Peyer's patch (tissue), 4 donors: ENCODE results near the gene FUCA1. TPM values are rescaled to one million over a fixed set of nuclear protein-coding genes. Genes with fewer than 3 reads are reported as not detected.

Source experiments
- DNase-seq, 3 donors: peaks; one replicate each; pipeline ENCODE4 v3.0.0-alpha.2; 2017 to 2019
- H3K27ac ChIP-seq, 4 donors: fragments of 200-600 bp; sonication (generic); one replicate each; pipeline ENCODE4 v1.5.1; 2016 to 2019
- H3K27me3 ChIP-seq, 2 donors: fragments of 200-600 bp; sonication (generic); one replicate each; pipeline ENCODE4 v1.5.1; 2019
- H3K36me3 ChIP-seq, 3 donors: fragments of 200-600 bp; sonication (generic); one replicate each; pipeline ENCODE4 v1.5.1; 2016 to 2019
- H3K4me1 ChIP-seq, 4 donors: fragments of 200-600 bp; sonication (generic); one replicate each; pipeline ENCODE4 v1.5.1; 2016 to 2019
- H3K4me3 ChIP-seq, 4 donors: fragments of 200-600 bp; sonication (generic); 1 replicate in 3 of 4; 2 replicates in 1 of 4; pipeline ENCODE4 v1.5.1; 2016 to 2019; ENCODE audit warnings: mild to moderate bottlenecking in 1 of 4
- H3K9me3 ChIP-seq, 4 donors: fragments of 200-600 bp; sonication (generic); one replicate each; pipeline ENCODE4 v1.5.1; 2016 to 2019; ENCODE audit warnings: mild to moderate bottlenecking in 1 of 4
- CTCF ChIP-seq, 6 experiments: fragments of 450-650 bp in 4 of 6; fragments of 200-600 bp in 2 of 6; sonication (generic) in 1 of 6; IDR thresholded peaks; one replicate each; pipeline ENCODE4 v1.5.1; 2017 to 2019; ENCODE audit warnings: antibody characterized with exemption in 6 of 6, mild to moderate bottlenecking in 3 of 6, moderate library complexity in 1 of 6
- POLR2A ChIP-seq, 2 donors: fragments of 450-650 bp; IDR thresholded peaks; one replicate each; pipeline ENCODE4 v1.5.1; 2017; ENCODE audit warnings: antibody characterized with exemption in 2 of 2, mild to moderate bottlenecking in 2 of 2, moderate library complexity in 2 of 2
- total RNA-seq, 4 donors: library from RNA; depleted of rRNA; stranded (reverse); fragments of >200 nt; gene quantifications; one replicate each; pipeline ENCODE4 v1.1.0, GENCODE V29; 2016

The FUCA1 gene
- total RNA-seq, 4 donors from 2014 or later, result 47.9 to 182 (median 107) TPM

- H3K9me3 ChIP-seq, result no peaks in the 10 kb centered on the region
- no peaks in the 10 kb centered on the region for H3K36me3 ChIP-seq
- H3K27ac ChIP-seq, result peak overlapping the region; percentile 92 to 95 (median 93)
- no peak for DNase-seq
- no peaks in the 10 kb centered on the region for H3K27me3 ChIP-seq
- peak overlapping the region; percentile 80 to 99 (median 98) for H3K4me3 ChIP-seq
- TF ChIP-seq CTCF (IDR thresholded peaks at IDR 0.05) (no peak), POLR2A (IDR thresholded peaks at IDR 0.05) (no peak)
- peaks cover 0 to 11% (median 3%) of the 10 kb centered on the region in 4 donors for H3K4me1 ChIP-seq
Measured at GRCh38 chr1:23825762-23826522, 42.1 kb downstream of the FUCA1 start.

DNA sequence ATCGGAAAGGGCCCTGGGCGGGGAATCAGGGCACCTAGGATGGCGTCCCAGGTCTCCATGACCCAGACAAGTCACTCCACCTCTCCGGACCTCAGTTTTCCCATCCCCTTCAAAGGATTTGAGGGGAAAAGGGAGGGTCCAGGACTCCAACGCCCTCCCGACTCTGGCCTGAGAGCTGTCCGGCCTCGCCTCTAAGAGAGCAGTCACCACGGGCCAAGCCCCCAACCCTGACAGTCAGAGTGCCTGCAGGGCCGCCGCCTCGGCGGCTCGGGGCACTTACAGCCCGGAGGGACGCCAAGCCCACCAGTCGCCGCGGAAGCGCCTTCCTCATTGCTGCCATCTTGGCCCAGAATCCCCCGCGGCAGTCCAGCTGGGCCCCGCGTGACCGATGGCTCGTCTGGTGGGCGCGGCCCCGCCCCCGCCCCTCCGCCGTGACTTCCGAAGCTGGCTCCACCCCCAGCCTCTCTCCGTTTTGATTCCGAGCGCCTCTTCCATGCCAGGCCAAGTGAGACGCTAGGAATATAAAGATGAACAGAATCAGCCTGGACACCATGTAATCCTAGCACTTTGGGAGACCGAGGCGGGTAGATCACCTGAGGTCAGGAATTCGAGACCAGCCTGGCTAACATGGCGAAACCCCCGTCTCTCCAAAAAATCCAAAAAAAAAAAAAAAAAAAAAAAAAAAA is 42.9 kb downstream of the FUCA1 start, which contains the start of gene HMGCL:
HMGCL (minus strand) TSS at position 354 of the 686 bp plus-strand sequence; CDS start at position 340, 14 bp downstream.
- no peak for TF ChIP-seq CTCF (IDR thresholded peaks at IDR 0.05)
- TF ChIP-seq POLR2A (IDR thresholded peaks at IDR 0.05), result peak; percentile 81 to 90
- Histone ChIP-seq H3K9me3 (no peaks in the 10 kb centered on the region), H3K4me3 (peak within 1 kb of the TSS; percentile 80 to 99 (median 98)), H3K36me3 (no peaks in the 10 kb centered on the region), H3K27me3 (no peaks in the 10 kb centered on the region), H3K27ac (peak within 1 kb of the TSS; percentile 92 to 95 (median 93)), H3K4me1 (peaks cover 0 to 11% (median 3%) of the 10 kb centered on the region in 4 donors)
- peak; percentile 92 to 96 (median 94) for DNase-seq

GRCh38 chr1:23824711-23825075 is 43.4 kb downstream of the FUCA1 start:
- no peaks in the 10 kb centered on the region for H3K9me3 ChIP-seq
- TF ChIP-seq CTCF (IDR thresholded peaks at IDR 0.05) (no peak), POLR2A (IDR thresholded peaks at IDR 0.05) (no peak)
- DNase-seq, result no peak
- H3K4me3 ChIP-seq, result peak overlapping the region; percentile 80 to 99 (median 98)
- H3K4me1 ChIP-seq, result peaks cover 0 to 11% (median 3%) of the 10 kb centered on the region in 4 donors
- no peaks in the 10 kb centered on the region for H3K27me3 ChIP-seq
- H3K36me3 ChIP-seq, result peaks cover 0 to 3% (median 0%) of the 10 kb centered on the region in 3 donors
- H3K27ac ChIP-seq, result peak overlapping the region; percentile 92 to 95 (median 93)

GRCh38 chr1:23823767-23824166 is 44.3 kb downstream of the FUCA1 start:
- no peak overlapping the region for H3K4me3 ChIP-seq
- DNase-seq, result no peak
- H3K27me3 ChIP-seq, result no peaks in the 10 kb centered on the region
- peaks cover 0 to 11% (median 3%) of the 10 kb centered on the region in 4 donors for H3K4me1 ChIP-seq
- TF ChIP-seq POLR2A (IDR thresholded peaks at IDR 0.05), result no peak
- no peak for TF ChIP-seq CTCF (IDR thresholded peaks at IDR 0.05)
- no peak overlapping the region for H3K27ac ChIP-seq
- H3K9me3 ChIP-seq, result no peaks in the 10 kb centered on the region
- peaks cover 0 to 10% (median 0%) of the 10 kb centered on the region in 3 donors for H3K36me3 ChIP-seq

DNA sequence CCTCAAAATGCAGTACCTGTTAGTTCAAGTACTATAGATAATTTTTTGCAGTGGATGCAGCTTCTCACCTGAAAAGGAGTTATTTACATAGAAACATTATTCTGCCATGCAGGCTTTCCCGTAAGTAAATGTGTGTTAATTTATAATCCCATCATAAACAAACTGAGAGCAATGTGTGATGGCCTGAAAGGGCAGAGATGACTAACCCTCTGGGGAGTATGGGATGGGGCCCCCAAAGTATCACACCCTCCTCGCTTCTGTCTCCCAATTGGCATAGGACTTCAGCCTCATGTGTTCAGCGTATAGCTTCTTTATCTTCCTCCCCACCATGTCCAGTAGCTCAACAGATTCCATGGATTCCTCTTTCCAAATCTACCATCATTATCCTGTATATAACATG is 50.5 kb downstream of the FUCA1 start:
- TF ChIP-seq CTCF (IDR thresholded peaks at IDR 0.05) (no peak), POLR2A (IDR thresholded peaks at IDR 0.05) (no peak)

More for the DNA sequence above, 50.5 kb downstream of the FUCA1 start:
- Histone ChIP-seq H3K36me3 (peaks cover 0 to 66% (median 0%) of the 10 kb centered on the region in 3 donors), H3K4me3 (no peak overlapping the region), H3K9me3 (no peaks in the 10 kb centered on the region), H3K4me1 (no peaks in the 10 kb centered on the region), H3K27ac (no peak overlapping the region), H3K27me3 (no peaks in the 10 kb centered on the region)
- no peak for DNase-seq
